Nephron progenitor cell (in vitro differentiated cells): ENCODE measurements around the gene PRR5.

Source experiments
- DNase-seq: peaks from one replicate; pipeline ENCODE4 v3.0.0; 2021
- H3K27ac Mint-ChIP-seq: 2 replicates; pipeline ENCODE4 v1.8.0; 2021; ENCODE audit warnings: mild to moderate bottlenecking, moderate library complexity, mixed read lengths
- H3K27me3 Mint-ChIP-seq: 2 replicates; pipeline ENCODE4 v1.8.0; 2021; ENCODE audit warnings: mild to moderate bottlenecking, low read depth, mixed read lengths; ENCODE audit not compliant: poor library complexity
- H3K36me3 Mint-ChIP-seq: 2 replicates; pipeline ENCODE4 v1.8.0; 2021; ENCODE audit warnings: low read depth, mixed read lengths
- H3K4me1 Mint-ChIP-seq: 2 replicates; pipeline ENCODE4 v1.8.0; 2021; ENCODE audit warnings: mixed read lengths
- H3K4me3 Mint-ChIP-seq: 2 replicates; pipeline ENCODE4 v1.8.0; 2021; ENCODE audit warnings: mild to moderate bottlenecking, moderate library complexity, mixed read lengths
- H3K9me3 Mint-ChIP-seq: 2 replicates; pipeline ENCODE4 v1.8.0; 2021; ENCODE audit warnings: mild to moderate bottlenecking, moderate library complexity, mixed read lengths
- TF ChIP-seq, protein P1 (sequence below): fragments of 200-600 bp; sonication (generic); IDR thresholded peaks from 2 replicates; pipeline ENCODE4 v1.5.0; 2021; ENCODE audit warnings: antibody characterized with exemption

PRR5 gene

DNA sequence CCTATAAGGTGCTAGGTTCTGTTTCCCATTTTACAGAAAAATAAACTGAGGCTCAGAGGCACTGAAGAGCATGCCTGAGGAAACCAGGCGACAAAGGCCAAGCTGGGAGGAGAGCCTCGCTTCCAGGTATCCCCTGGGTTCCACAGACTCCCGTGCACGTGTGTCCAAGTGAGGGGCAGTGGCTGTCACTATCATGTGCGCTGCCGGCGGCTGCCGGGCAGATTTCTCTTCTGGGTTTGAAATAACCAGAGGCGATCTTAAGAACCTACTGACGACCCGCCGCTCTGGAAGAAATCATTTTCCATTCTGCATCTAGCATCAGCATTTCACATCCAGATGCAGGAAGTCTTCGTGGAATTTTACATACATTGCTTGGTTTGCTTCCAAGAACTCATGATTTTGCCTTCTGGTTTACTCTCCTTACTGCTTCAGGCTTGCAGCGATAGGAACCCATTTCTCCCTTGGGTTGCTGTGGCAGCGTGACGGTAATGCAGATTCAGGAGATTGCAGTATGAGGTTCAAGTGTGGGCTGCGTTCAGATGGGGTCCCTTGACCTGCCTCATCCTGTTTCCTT lies 79.0 kb downstream of the PRR5 start:
- Mint-ChIP-seq H3K4me1 (peaks cover 13% of the 10 kb centered on the region), H3K4me3 (no peak overlapping the region), H3K27ac (no peak overlapping the region), H3K36me3 (no peaks in the 10 kb centered on the region), H3K9me3 (no peaks in the 10 kb centered on the region), H3K27me3 (peaks cover 3% of the 10 kb centered on the region)
- DNase-seq, result no peak
- TF ChIP-seq, protein P1, sequence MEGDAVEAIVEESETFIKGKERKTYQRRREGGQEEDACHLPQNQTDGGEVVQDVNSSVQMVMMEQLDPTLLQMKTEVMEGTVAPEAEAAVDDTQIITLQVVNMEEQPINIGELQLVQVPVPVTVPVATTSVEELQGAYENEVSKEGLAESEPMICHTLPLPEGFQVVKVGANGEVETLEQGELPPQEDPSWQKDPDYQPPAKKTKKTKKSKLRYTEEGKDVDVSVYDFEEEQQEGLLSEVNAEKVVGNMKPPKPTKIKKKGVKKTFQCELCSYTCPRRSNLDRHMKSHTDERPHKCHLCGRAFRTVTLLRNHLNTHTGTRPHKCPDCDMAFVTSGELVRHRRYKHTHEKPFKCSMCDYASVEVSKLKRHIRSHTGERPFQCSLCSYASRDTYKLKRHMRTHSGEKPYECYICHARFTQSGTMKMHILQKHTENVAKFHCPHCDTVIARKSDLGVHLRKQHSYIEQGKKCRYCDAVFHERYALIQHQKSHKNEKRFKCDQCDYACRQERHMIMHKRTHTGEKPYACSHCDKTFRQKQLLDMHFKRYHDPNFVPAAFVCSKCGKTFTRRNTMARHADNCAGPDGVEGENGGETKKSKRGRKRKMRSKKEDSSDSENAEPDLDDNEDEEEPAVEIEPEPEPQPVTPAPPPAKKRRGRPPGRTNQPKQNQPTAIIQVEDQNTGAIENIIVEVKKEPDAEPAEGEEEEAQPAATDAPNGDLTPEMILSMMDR, result no peak

DNA sequence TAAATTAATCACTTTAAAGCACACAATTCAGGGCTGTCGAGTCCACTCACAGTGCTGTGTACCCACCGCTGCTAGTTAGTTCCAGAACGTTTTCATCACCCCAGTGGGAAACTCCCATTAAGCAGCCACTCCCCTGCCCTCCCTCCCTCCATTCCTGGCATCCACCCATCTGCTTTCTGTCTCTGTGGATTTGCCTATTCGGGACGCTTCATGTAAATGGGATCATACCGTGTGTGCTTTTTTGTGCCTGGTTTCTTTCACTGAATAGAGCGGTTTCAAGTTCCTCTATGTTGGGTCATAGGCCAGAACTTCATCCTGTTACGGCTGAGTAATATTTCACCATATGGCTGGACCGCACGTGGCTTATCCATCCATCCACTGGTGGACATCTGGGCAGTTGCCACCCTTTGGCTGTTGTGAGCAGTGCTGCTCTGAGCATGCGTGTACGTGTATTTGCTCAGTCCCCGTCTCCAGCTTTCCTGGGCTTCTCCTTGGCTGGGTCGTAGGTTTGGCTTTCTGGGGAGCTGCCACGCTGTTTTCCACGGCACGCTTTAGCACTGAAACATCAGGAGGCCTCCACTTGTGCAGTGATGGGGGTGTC lies 80.5 kb downstream of the PRR5 start:
- Mint-ChIP-seq H3K9me3 (no peaks in the 10 kb centered on the region), H3K27ac (no peak overlapping the region), H3K4me1 (peaks cover under 1% of the 10 kb centered on the region), H3K27me3 (peaks cover 3% of the 10 kb centered on the region), H3K36me3 (no peaks in the 10 kb centered on the region), H3K4me3 (no peak overlapping the region)
- TF ChIP-seq, protein P1, result no peak
- DNase-seq, result no peak

DNA sequence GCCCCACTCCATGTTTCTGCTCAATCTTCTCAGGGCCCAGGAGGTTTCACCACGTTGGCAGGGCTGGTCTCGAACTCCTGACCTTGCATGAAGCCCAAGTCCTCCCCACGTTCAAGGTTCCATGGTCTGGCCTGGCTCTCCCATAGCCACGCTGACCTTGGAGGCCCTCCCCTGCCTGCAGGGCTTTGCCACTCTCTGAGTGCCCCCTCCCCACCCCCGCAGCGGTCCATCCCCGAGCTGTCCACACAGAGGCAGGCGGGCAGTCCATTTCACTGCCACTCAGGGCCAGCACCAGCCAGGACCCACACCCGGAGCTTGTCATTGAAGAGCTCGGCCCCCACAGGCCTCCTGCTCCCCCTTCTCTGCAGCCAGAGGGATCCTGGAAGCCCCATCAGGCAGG lies 81.1 kb downstream of the PRR5 start:
- Mint-ChIP-seq H3K4me3 (no peak overlapping the region), H3K27me3 (peaks cover 3% of the 10 kb centered on the region), H3K36me3 (no peaks in the 10 kb centered on the region), H3K9me3 (no peaks in the 10 kb centered on the region), H3K4me1 (no peaks in the 10 kb centered on the region), H3K27ac (no peak overlapping the region)
- TF ChIP-seq, protein P1, result no peak
- DNase-seq, result no peak

GRCh38 chr22:44783581-44783980 lies 81.6 kb downstream of the PRR5 start:
- H3K4me1 Mint-ChIP-seq, result no peaks in the 10 kb centered on the region
- no peaks in the 10 kb centered on the region for H3K9me3 Mint-ChIP-seq
- H3K27ac Mint-ChIP-seq, result peak overlapping the region; percentile 83
- peaks cover 3% of the 10 kb centered on the region for H3K27me3 Mint-ChIP-seq
- H3K4me3 Mint-ChIP-seq, result no peak overlapping the region
- TF ChIP-seq, protein P1, result no peak
- no peak for DNase-seq
- no peaks in the 10 kb centered on the region for H3K36me3 Mint-ChIP-seq

- no peak for DNase-seq
- no peak overlapping the region for H3K27ac Mint-ChIP-seq
- no peak overlapping the region for H3K4me3 Mint-ChIP-seq
- no peaks in the 10 kb centered on the region for H3K36me3 Mint-ChIP-seq
- no peaks in the 10 kb centered on the region for H3K9me3 Mint-ChIP-seq
- peaks cover 8% of the 10 kb centered on the region for H3K27me3 Mint-ChIP-seq
- TF ChIP-seq, protein P1, result no peak
- H3K4me1 Mint-ChIP-seq, result peaks cover 5% of the 10 kb centered on the region
Observed at GRCh38 chr22:44786136-44786535, 84.1 kb downstream of the PRR5 start.

DNA sequence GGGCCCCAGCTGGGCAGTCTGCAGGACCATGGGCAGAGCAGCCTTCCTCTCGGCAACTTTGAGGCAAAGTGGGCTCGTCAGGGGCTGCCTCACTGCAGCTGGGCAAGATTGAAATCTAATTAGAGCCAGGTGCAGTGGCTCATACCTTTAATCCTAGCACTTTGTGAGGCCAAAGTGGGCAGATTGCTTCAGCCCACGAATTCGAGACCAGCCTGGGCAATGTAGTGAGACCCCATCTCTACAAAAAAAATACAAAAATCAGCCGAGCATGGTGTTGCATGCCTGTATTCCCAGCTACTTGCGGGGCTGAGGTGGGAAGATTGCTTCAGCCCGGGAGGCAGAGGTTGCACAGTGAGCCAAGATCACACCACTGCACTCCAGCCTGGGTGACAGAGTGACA lies 84.6 kb downstream of the PRR5 start:
- Mint-ChIP-seq H3K36me3 (no peaks in the 10 kb centered on the region), H3K27ac (peak overlapping the region; percentile 71), H3K27me3 (peaks cover 9% of the 10 kb centered on the region), H3K4me3 (no peak overlapping the region), H3K9me3 (no peaks in the 10 kb centered on the region), H3K4me1 (peaks cover 5% of the 10 kb centered on the region)
- TF ChIP-seq, protein P1, result no peak
- no peak for DNase-seq
